IMR-90 (cell line): ENCODE measurements around the gene ACOT7. TPM values are rescaled to one million over a fixed set of nuclear protein-coding genes. Genes with fewer than 3 reads are reported as not detected.

Source experiments
- ATAC-seq: fragments of 200-7000 bp; cut with Tn5 transposase; 2 replicates; pipeline ENCODE4 v1.9.1; 2020; ENCODE audit warnings: low read depth, mild to moderate bottlenecking, moderate library complexity
- BruUV-seq: library from RNA; stranded (reverse); fragments of 400-500 nt; replicated peaks from 2 replicates; lab custom pipeline; 2021; lab: Mats Ljungman, UMichigan
- CTCF ChIA-PET: fragments of 300-600 bp; formaldehyde crosslinking; extraction: SDS; loops from one replicate; lab custom pipeline; 2021; ENCODE audit warnings: antibody characterized with exemption; lab: Yijun Ruan, JAX
- POLR2A ChIA-PET: fragments of 300-600 bp; sonication (Branson Sonifier 250); formaldehyde crosslinking; loops from one replicate; lab custom pipeline; 2022; ENCODE audit warnings: antibody characterized with exemption; ENCODE audit not compliant: unreplicated experiment; lab: Charles Lee
- DNase-seq: peaks from one replicate; pipeline ENCODE4 v3.0.0; 2013
- H2AFZ ChIP-seq: replicated peaks from 2 replicates; pipeline ENCODE3; 2013; ENCODE audit warnings: low read length, mild to moderate bottlenecking; ENCODE audit not compliant: poor library complexity
- H2AK5ac ChIP-seq: 2 replicates; pipeline ENCODE4 v1.6.1; 2013; ENCODE audit warnings: low read depth, low read length, inconsistent platforms
- H2AK9ac ChIP-seq: replicated peaks from 2 replicates; pipeline ENCODE3; 2013; ENCODE audit warnings: mild to moderate bottlenecking, low read depth, low read length, moderate library complexity; ENCODE audit not compliant: poor library complexity
- H2BK120ac ChIP-seq: 2 replicates; pipeline ENCODE4 v1.6.1; 2013; ENCODE audit warnings: low read depth, low read length, inconsistent platforms
- H2BK15ac ChIP-seq: 3 replicates; pipeline ENCODE4 v1.6.1; 2013; ENCODE audit warnings: low read depth, low read length, inconsistent platforms
- H2BK20ac ChIP-seq: 2 replicates; pipeline ENCODE4 v1.6.1; 2013; ENCODE audit warnings: low read depth, mild to moderate bottlenecking, inconsistent platforms, low read length, moderate library complexity
- H2BK5ac ChIP-seq: 2 replicates; pipeline ENCODE4 v1.6.1; 2013; ENCODE audit warnings: mild to moderate bottlenecking, low read depth, low read length, inconsistent platforms; ENCODE audit not compliant: poor library complexity, severe bottlenecking
- H3K14ac ChIP-seq: replicated peaks from 2 replicates; pipeline ENCODE4 v1.6.1; 2013; ENCODE audit warnings: low read depth, low read length, inconsistent platforms
- H3K18ac ChIP-seq: 2 replicates; pipeline ENCODE4 v1.6.1; 2013; ENCODE audit warnings: low read depth, low read length, control low read depth
- H3K23ac ChIP-seq: 2 replicates; pipeline ENCODE4 v1.6.1; 2013; ENCODE audit warnings: low read depth, low read length, inconsistent platforms
- H3K27ac ChIP-seq: 2 replicates; pipeline ENCODE4 v1.5.1; 2013; ENCODE audit warnings: mild to moderate bottlenecking, control low read depth, low read length; ENCODE audit not compliant: insufficient read depth
- H3K27me3 ChIP-seq: 2 replicates; pipeline ENCODE4 v1.6.1; 2013; ENCODE audit warnings: low read length; ENCODE audit not compliant: control insufficient read depth, insufficient read depth
- H3K36me3 ChIP-seq: 2 replicates; pipeline ENCODE4 v1.6.1; 2013; ENCODE audit warnings: low read length, mixed read lengths; ENCODE audit not compliant: control insufficient read depth, insufficient read depth
- H3K4ac ChIP-seq: 2 replicates; pipeline ENCODE4 v1.6.1; 2013; ENCODE audit warnings: low read depth, low read length, inconsistent platforms
- H3K4me1 ChIP-seq: 2 replicates; pipeline ENCODE4 v1.6.1; 2013; ENCODE audit warnings: low read length, mixed read lengths; ENCODE audit not compliant: control insufficient read depth, insufficient read depth
- H3K4me2 ChIP-seq: 2 replicates; pipeline ENCODE4 v1.6.1; 2013; ENCODE audit warnings: low read depth, mild to moderate bottlenecking, control low read depth, low read length, moderate library complexity
- H3K4me3 ChIP-seq: 2 replicates; pipeline ENCODE4 v1.5.1; 2013; ENCODE audit warnings: low read depth, mild to moderate bottlenecking, control low read depth, low read length, moderate library complexity; ENCODE audit not compliant: insufficient read depth
- H3K56ac ChIP-seq: 2 replicates; pipeline ENCODE4 v1.6.1; 2013; ENCODE audit warnings: low read length, inconsistent platforms; ENCODE audit not compliant: insufficient read depth; ENCODE audit errors: extremely low read depth
- H3K79me1 ChIP-seq, 2 experiments: 2 replicates each; pipeline ENCODE4 v1.6.1; 2013; ENCODE audit warnings: low read length in 2 of 2, inconsistent platforms in 1 of 2, low read depth in 1 of 2
- H3K9ac ChIP-seq: 2 replicates; pipeline ENCODE4 v1.6.1; 2013; ENCODE audit warnings: low read depth, low read length, control low read depth
- H3K9me1 ChIP-seq: 2 replicates; pipeline ENCODE4 v1.6.1; 2013; ENCODE audit warnings: low read length, inconsistent platforms; ENCODE audit not compliant: insufficient read depth
- H3K9me3 ChIP-seq: 2 replicates; pipeline ENCODE4 v1.6.1; 2013; ENCODE audit warnings: low read length; ENCODE audit not compliant: control insufficient read depth, insufficient read depth
- H4K20me1 ChIP-seq: 2 replicates; pipeline ENCODE4 v1.6.1; 2013; ENCODE audit warnings: low read length, inconsistent platforms; ENCODE audit not compliant: insufficient read depth
- H4K5ac ChIP-seq: 2 replicates; pipeline ENCODE4 v1.6.1; 2013; ENCODE audit warnings: mild to moderate bottlenecking, low read depth, low read length, control low read depth
- H4K8ac ChIP-seq, 2 experiments: 2 replicates each; pipeline ENCODE4 v1.6.1; 2013; ENCODE audit warnings: low read depth in 2 of 2, low read length in 2 of 2, control low read depth in 1 of 2, inconsistent platforms in 1 of 2
- H4K91ac ChIP-seq: 2 replicates; pipeline ENCODE4 v1.6.1; 2013; ENCODE audit warnings: low read depth, low read length, inconsistent platforms; ENCODE audit not compliant: insufficient read depth
- CTCF ChIP-seq: conservative IDR thresholded peaks from 2 replicates; pipeline ENCODE4 v1.5.1; 2012; ENCODE audit warnings: mild to moderate bottlenecking, low read depth, low read length, improper control_type of control experiment
- ELK1 ChIP-seq: fragments of 150-350 bp; IDR thresholded peaks from 2 replicates; pipeline ENCODE4 v1.6.1; 2016; ENCODE audit warnings: low read depth, mild to moderate bottlenecking, low read length, moderate library complexity, borderline replicate concordance
- MAFK ChIP-seq: IDR thresholded peaks from 2 replicates; pipeline ENCODE4 v1.6.1; 2012; ENCODE audit warnings: low read depth, low read length, improper control_type of control experiment
- RAD21 ChIP-seq: IDR thresholded peaks from 2 replicates; pipeline ENCODE4 v1.6.1; 2012; ENCODE audit warnings: low read length, improper control_type of control experiment
- WGBS, 2 experiments: methylation state at CpG; one replicate each; pipeline versions ENCODE4 v1.1.5 to v1.1.7; 2013; ENCODE audit warnings: missing lambda C conversion rate in 2 of 2; ENCODE audit not compliant: insufficient read length in 1 of 2; ENCODE audit errors: extremely low coverage in 2 of 2; 5-methylcytosine and 5-hydroxymethylcytosine counted together
- dilution Hi-C: fragments of 300-500 bp; cut with HindIII; formaldehyde crosslinking; loops from one replicate; pipeline ENCODE4 v1.14.3; 2018; ENCODE audit warnings: low sequenced_read_pairs; ENCODE audit not compliant: unreplicated experiment
- in situ Hi-C: fragments of 300-500 bp; cut with MboI; formaldehyde crosslinking; loops from 3 replicates; pipeline ENCODE4 v1.14.3; 2019; ENCODE audit warnings: low sequenced_read_pairs, inconsistent platforms, mixed read lengths
- intact Hi-C: fragments of 100-400 bp; cut with micrococcal nuclease; formaldehyde crosslinking; loops from 2 replicates; pipeline ENCODE4 v1.10.0; 2022
- polyA plus RNA-seq, 3 experiments: library from polyadenylated mRNA; depleted of rRNA; stranded (reverse); fragments of >200 nt; gene quantifications; 2 replicates each; pipeline ENCODE4 v1.2.3, GENCODE V29; 2012; ENCODE audit warnings: low replicate concordance in 1 of 3
- total RNA-seq: library from RNA; depleted of rRNA; stranded (reverse); fragments of >200 nt; gene quantifications from 2 replicates; pipeline ENCODE4 v1.2.3, GENCODE V29; 2012

The ACOT7 gene
- total and polyA plus RNA-seq, 2 of the 4 experiments (the other 2 are of a cell fraction), result 51.6 to 242 TPM

GRCh38 chr1:6389971-6390370, 3.6 kb downstream of the ACOT7 start:
- no peak overlapping the region for H3K4me3 ChIP-seq
- no peak overlapping the region for H4K8ac ChIP-seq
- no peak overlapping the region for H4K91ac ChIP-seq
- intact Hi-C loops, result no loop called here
- H2BK20ac ChIP-seq, result no peak overlapping the region
- 96% methylated on average over 4 of the region's 9 CpGs; no CpG with 5 or more reads in 1 of the 2 experiments for WGBS, 2 experiments
- H3K79me1 ChIP-seq, result peaks cover 5 to 57% of the 10 kb centered on the region in 2 experiments
- H4K20me1 ChIP-seq, result peaks cover 14% of the 10 kb centered on the region; the same call in 1 of the 2 replicates
- no peak overlapping the region for H3K56ac ChIP-seq
- no peak overlapping the region for H3K9ac ChIP-seq
- DNase-seq (no peak), ATAC-seq (no peak)
- POLR2A ChIA-PET, result no interaction called here
- H2AK9ac ChIP-seq, result no peak overlapping the region
- no peak overlapping the region for H4K5ac ChIP-seq
- H2BK5ac ChIP-seq, result no peak overlapping the region
- dilution Hi-C loops, result no loop called here
- no peaks in the 10 kb centered on the region for H3K9me3 ChIP-seq
- no peaks in the 10 kb centered on the region for H3K27me3 ChIP-seq
- H2AK5ac ChIP-seq, result no peak overlapping the region
- no TSS peak for BruUV-seq
- peaks cover 11% of the 10 kb centered on the region for H3K9me1 ChIP-seq
- no peak overlapping the region for H3K4me2 ChIP-seq
- in situ Hi-C loops, result no loop called here
- CTCF ChIA-PET, result no interaction called here
- TF ChIP-seq RAD21 (no peak), ELK1 (no peak), MAFK (no peak), CTCF (no peak)
- no peaks in the 10 kb centered on the region for H3K36me3 ChIP-seq
- no peak overlapping the region for H3K14ac ChIP-seq
- no peak overlapping the region for H3K27ac ChIP-seq
- peaks cover 16% of the 10 kb centered on the region for H3K4me1 ChIP-seq
- no peak overlapping the region for H2BK120ac ChIP-seq
- no peak overlapping the region for H3K18ac ChIP-seq
- H2AFZ ChIP-seq, result no peak overlapping the region
- no peak overlapping the region for H2BK15ac ChIP-seq
- H3K23ac ChIP-seq, result no peak overlapping the region
- H3K4ac ChIP-seq, result no peak overlapping the region
